Coronary artery (tissue), 2 donors: ENCODE measurements around the gene AMFR.

Experiments
- DNase-seq: peaks from one replicate; pipeline ENCODE4 v3.0.0-alpha.2; 2017; ENCODE audit warnings: low spot score
- H3K27ac ChIP-seq, 2 donors: fragments of 200-600 bp; sonication (generic); one replicate each; pipeline ENCODE4 v1.5.1; 2016 to 2019
- H3K4me3 ChIP-seq: fragments of 200-600 bp; sonication (generic); 2 replicates; pipeline ENCODE4 v1.5.1; 2016; ENCODE audit warnings: mild to moderate bottlenecking, moderate library complexity
- TF ChIP-seq, protein P1 (sequence below): fragments of 200-600 bp; sonication (generic); IDR thresholded peaks from one replicate; pipeline ENCODE4 v1.5.1; 2019; ENCODE audit warnings: antibody characterized with exemption

The AMFR gene

DNA sequence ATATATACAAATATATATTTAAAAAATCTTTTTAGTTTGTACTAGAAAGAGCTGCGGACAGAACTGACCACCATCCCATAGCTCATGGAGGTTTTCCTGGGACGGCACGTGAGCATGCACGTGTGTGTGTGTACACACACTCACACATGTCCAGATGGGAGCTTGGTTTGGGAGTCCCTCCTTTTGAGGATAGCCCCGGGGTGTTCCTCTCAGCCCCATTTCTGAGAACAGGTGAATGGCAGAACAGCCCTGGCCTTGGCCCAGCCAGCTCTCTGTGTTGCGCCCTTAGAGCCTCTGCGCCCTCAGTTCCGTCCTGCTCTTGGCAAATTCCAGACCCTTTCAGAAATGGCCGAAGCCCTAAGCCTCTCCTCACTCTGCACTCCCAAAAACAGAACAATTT lies 70.1 kb downstream of the AMFR start:
- H3K27ac ChIP-seq, result no peak overlapping the region
- TF ChIP-seq, protein P1, sequence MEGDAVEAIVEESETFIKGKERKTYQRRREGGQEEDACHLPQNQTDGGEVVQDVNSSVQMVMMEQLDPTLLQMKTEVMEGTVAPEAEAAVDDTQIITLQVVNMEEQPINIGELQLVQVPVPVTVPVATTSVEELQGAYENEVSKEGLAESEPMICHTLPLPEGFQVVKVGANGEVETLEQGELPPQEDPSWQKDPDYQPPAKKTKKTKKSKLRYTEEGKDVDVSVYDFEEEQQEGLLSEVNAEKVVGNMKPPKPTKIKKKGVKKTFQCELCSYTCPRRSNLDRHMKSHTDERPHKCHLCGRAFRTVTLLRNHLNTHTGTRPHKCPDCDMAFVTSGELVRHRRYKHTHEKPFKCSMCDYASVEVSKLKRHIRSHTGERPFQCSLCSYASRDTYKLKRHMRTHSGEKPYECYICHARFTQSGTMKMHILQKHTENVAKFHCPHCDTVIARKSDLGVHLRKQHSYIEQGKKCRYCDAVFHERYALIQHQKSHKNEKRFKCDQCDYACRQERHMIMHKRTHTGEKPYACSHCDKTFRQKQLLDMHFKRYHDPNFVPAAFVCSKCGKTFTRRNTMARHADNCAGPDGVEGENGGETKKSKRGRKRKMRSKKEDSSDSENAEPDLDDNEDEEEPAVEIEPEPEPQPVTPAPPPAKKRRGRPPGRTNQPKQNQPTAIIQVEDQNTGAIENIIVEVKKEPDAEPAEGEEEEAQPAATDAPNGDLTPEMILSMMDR, result no peak
- no peak overlapping the region for H3K4me3 ChIP-seq
- DNase-seq, result peak; percentile 52

DNA sequence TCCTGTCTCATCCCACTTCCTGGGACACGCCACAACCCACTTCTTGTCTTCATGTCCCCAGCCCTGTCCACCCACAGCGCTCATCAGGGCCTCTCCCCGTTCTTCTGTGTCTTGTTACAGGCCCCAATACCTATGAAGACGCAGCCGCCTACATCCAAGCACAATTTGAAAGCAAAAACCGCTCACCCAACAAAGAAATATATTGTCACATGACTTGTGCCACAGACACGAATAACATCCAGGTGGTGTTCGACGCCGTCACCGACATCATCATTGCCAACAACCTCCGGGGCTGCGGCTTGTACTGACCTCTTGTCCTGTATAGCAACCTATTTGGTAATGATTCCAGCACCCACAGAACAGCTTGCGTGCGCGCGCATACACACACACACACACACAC lies 70.6 kb downstream of the AMFR start:
- H3K4me3 ChIP-seq, result no peak overlapping the region
- H3K27ac ChIP-seq, result no peak overlapping the region
- TF ChIP-seq, protein P1, result no peak
- DNase-seq, result peak; percentile 65

DNA sequence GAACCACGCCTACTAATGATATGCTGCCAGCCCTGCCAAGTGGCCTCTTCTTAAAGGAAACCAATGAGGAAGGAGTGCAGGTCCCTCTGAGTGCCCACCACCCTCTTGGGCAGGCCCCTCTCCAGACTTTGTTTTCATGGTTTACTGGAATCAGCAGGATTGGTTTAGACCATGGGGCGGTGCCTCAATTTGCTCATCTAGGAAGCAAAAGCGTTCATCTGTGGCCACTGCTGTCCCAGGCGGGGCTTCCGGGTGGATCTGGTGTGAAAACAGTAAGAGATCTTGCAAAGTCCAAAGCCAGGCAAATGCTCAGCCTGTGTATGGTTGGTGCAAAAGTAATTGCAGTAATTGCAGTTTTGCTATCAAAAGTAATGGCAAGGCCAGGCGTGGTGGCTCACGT lies 71.3 kb downstream of the AMFR start:
- TF ChIP-seq, protein P1, result no peak
- no peak overlapping the region for H3K27ac ChIP-seq
- no peak overlapping the region for H3K4me3 ChIP-seq
- peak; percentile 31 for DNase-seq

DNA sequence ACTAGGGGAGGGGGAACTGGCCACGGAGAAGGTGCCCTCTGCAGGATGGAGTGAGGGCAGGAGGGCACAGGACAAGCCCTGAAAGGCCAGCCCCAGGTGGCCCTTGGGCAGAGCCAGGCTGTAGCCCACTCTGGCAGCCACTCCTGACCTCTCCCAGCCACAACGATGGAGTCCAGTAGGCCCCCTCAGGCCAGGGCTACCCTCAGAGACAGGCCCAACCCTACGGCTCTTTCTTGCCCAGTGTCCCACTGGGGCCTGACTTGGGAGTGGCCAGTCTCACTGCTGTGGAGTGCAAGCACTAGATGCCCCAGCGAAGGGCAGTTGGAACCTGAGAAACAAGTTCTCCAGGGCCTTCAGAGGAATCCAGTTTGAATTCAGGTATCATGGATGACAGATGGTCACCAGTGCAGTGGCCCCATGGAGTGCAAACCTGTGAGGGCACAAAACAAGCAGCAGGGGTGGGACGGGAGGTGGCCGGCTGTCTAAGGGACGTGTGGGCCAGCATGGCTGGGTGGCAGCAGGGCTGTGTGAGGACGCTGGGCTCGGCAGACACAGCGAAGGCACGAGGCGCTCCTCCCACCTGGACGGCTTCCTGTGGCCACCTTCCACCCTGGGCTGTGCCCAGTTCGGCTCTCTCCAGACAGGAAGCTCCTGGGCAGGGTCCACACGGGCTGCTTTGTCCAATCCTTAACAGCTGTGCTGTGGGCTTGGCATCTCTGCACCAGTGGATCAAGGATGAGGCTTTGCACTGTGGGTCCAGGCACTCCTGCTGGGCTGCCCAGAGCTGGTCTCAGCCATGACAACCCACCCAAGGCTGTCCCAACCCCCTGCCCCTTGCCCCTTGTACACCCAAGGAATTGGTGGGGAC lies 72.1 kb downstream of the AMFR start:
- TF ChIP-seq, protein P1, result no peak
- no peak overlapping the region for H3K27ac ChIP-seq
- peak; percentile 62 for DNase-seq
- H3K4me3 ChIP-seq, result no peak overlapping the region

DNA sequence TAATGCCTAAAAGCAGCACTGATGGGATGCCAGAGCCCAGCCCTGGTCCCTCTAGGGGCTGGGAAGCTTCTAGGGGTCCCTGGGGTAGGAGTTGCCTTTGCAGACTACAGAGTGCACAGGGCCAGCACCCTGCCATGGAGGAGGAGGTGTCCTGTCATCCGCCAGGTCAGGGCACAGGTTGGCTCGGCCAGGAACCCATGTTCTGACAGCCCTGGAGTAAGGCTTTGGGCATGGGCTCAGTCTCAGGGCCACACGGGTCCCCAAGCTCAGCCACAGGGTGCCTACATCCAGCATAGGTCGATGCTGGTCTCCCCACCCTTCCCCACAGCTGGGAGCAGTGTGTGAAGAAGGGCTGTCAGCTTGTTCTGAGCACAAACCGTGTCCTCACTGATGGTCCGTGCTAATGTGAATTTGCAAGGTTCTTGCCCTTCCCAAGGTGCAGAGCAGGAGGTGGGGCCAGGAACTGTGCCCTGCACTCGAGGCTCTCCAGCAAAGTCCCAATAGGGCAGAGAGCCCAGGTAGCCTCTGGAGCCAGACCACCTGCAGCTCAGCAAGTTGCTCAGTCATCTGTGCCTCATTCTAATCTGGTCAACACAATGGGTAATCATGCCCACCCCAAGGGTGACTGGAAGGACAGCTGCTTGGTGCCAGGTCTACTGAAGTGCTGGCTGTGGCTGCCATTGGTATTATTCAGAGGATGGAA lies 72.8 kb downstream of the AMFR start:
- peak; percentile 57 for DNase-seq
- TF ChIP-seq, protein P1, result no peak
- Histone ChIP-seq H3K27ac (no peak overlapping the region), H3K4me3 (no peak overlapping the region)

DNA sequence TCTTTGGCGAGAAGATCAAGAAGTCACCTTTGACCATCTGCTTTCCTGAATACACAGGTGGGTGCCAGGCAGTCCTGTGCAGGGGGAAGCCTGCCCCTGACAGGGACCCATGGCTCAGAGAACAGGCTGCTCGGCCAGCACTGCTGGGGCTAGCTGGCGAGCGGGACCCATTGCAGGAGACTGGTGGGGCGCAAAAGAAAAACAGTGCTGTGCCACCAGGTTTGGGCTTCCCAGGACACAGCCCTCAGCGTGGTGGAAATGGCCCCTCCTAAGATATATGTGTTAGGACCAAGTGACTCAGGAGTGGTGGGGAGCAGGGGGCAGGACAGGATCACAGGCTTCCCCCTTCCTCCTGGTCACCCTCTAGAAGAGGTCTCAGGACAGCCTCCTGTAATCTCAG lies 73.9 kb downstream of the AMFR start:
- DNase-seq, result no peak
- Histone ChIP-seq H3K4me3 (no peak overlapping the region), H3K27ac (no peak overlapping the region)
- TF ChIP-seq, protein P1, result no peak
